Fibroblast of villous mesenchyme (primary cell): ENCODE measurements around the gene ENTPD1. TPM values are rescaled to one million over a fixed set of nuclear protein-coding genes. Genes with fewer than 3 reads are reported as not detected.
"Not testable (repeated sequence)": the region's sequence is repeated elsewhere in the genome, so short reads cannot be mapped to it uniquely, and the experiment has no call there.

ENCODE experiments used
- DNase-seq: peaks from one replicate; pipeline ENCODE4 v3.0.0-alpha.2; 2010; ENCODE audit warnings: low read depth
- H3K4me3 ChIP-seq: 2 replicates; pipeline ENCODE4 v1.5.1; 2011; ENCODE audit warnings: low read depth, mild to moderate bottlenecking, low read length
- CTCF ChIP-seq: IDR thresholded peaks from 2 replicates; pipeline ENCODE4 v1.5.1; 2012; ENCODE audit warnings: low read depth, mild to moderate bottlenecking, low read length; ENCODE audit not compliant: insufficient read depth
- total RNA-seq: library from RNA; depleted of rRNA; stranded (reverse); fragments of >200 nt; gene quantifications from 2 replicates; pipeline ENCODE4 v1.2.3, GENCODE V29; 2012

The ENTPD1 gene
- total RNA-seq, 1 donor: 0.86 TPM

GRCh38 chr10:95865814-95866466 lies 110.0 kb downstream of the ENTPD1 start:
- DNase-seq: no peak
- TF ChIP-seq CTCF: no peak
- no peak overlapping the region for H3K4me3 ChIP-seq

GRCh38 chr10:95866467-95866842 lies 110.5 kb downstream of the ENTPD1 start:
- H3K4me3 ChIP-seq: no peak overlapping the region
- DNase-seq: no peak
- TF ChIP-seq CTCF: no peak

GRCh38 chr10:95867866-95868265 lies 111.9 kb downstream of the ENTPD1 start:
- no peak overlapping the region for H3K4me3 ChIP-seq
- no peak for DNase-seq
- TF ChIP-seq CTCF: no peak

- DNase-seq: no peak
Observed at GRCh38 chr10:95872158-95872711, 116.3 kb downstream of the ENTPD1 start.

GRCh38 chr10:95873139-95873538 lies 117.2 kb downstream of the ENTPD1 start:
- TF ChIP-seq CTCF: no peak
- no peak overlapping the region for H3K4me3 ChIP-seq
- no peak for DNase-seq

More at GRCh38 chr10:95872158-95872711, 116.3 kb downstream of the ENTPD1 start:
- no peak for TF ChIP-seq CTCF
- no peak overlapping the region for H3K4me3 ChIP-seq

- DNase-seq: no peak
- no peak for TF ChIP-seq CTCF
- H3K4me3 ChIP-seq: no peak overlapping the region
Observed at GRCh38 chr10:95873651-95874050, 117.7 kb downstream of the ENTPD1 start.

- H3K4me3 ChIP-seq, DNase-seq: not testable (repeated sequence)
Observed at GRCh38 chr10:95874783-95875182, 118.8 kb downstream of the ENTPD1 start.
